CD4-positive, alpha-beta T cell (primary cell): ENCODE measurements around the gene NPR2. TPM values are rescaled to one million over a fixed set of nuclear protein-coding genes. Genes with fewer than 3 reads are reported as not detected.

Experiments
- ATAC-seq: fragments of 200-7000 bp; cut with Tn5 transposase; one replicate; pipeline ENCODE4 v1.10.0; 2022; ENCODE audit warnings: mild to moderate bottlenecking; ENCODE audit not compliant: poor library complexity
- CTCF ChIA-PET: fragments of 350-600 bp; sonication (Branson Sonifier 250); formaldehyde crosslinking; loops from one replicate; lab custom pipeline; 2021; ENCODE audit warnings: antibody characterized with exemption, inconsistent platforms; lab: Charles Lee
- POLR2A ChIA-PET: fragments of 350-600 bp; sonication (Branson Sonifier 250); formaldehyde crosslinking; loops from one replicate; lab custom pipeline; 2021; ENCODE audit warnings: antibody characterized with exemption, inconsistent platforms; lab: Charles Lee
- DNase-seq, 14 experiments: peaks; one replicate each; pipeline ENCODE4 v3.0.0-alpha.2; 2013 to 2020; ENCODE audit warnings: mixed read lengths in 2 of 14
- H3K27ac ChIP-seq, 2 donors: one replicate each; pipeline versions ENCODE4 v1.5.1 to v1.7.0; 2013; ENCODE audit warnings: low read length in 2 of 2, low read depth in 1 of 2, mild to moderate bottlenecking in 1 of 2
- H3K27me3 ChIP-seq, 2 experiments: 1 replicate in 1 of 2; 2 replicates in 1 of 2; pipeline versions ENCODE4 v1.6.1 to v1.7.0; 2013; ENCODE audit warnings: low read length in 2 of 2, control low read depth in 1 of 2, mild to moderate bottlenecking in 1 of 2, moderate library complexity in 1 of 2; ENCODE audit not compliant: insufficient read depth in 2 of 2, control insufficient read depth in 1 of 2
- H3K36me3 ChIP-seq: one replicate; pipeline ENCODE4 v1.6.1; 2013; ENCODE audit warnings: low read length, control low read depth; ENCODE audit not compliant: insufficient read depth
- H3K4me1 ChIP-seq: one replicate; pipeline ENCODE4 v1.6.1; 2013; ENCODE audit warnings: low read length, control low read depth; ENCODE audit not compliant: insufficient read depth
- H3K4me3 ChIP-seq: one replicate; pipeline ENCODE4 v1.5.1; 2013; ENCODE audit warnings: mild to moderate bottlenecking, low read length, moderate library complexity
- H3K9me3 ChIP-seq, 2 experiments: 1 replicate in 1 of 2; 2 replicates in 1 of 2; pipeline versions ENCODE4 v1.6.1 to v1.7.0; 2013; ENCODE audit warnings: low read length in 2 of 2, mild to moderate bottlenecking in 2 of 2, control low read depth in 1 of 2, moderate library complexity in 1 of 2; ENCODE audit not compliant: control insufficient read depth in 1 of 2, insufficient read depth in 1 of 2
- H3K27ac Mint-ChIP-seq: one replicate; pipeline ENCODE4 v1.8.0; 2020; ENCODE audit warnings: mixed read lengths
- H3K27me3 Mint-ChIP-seq: one replicate; pipeline ENCODE4 v1.8.0; 2021; ENCODE audit warnings: mixed read lengths
- H3K36me3 Mint-ChIP-seq: one replicate; pipeline ENCODE4 v1.8.0; 2021; ENCODE audit warnings: low read depth, mixed read lengths
- H3K4me1 Mint-ChIP-seq: one replicate; pipeline ENCODE4 v1.8.0; 2021; ENCODE audit warnings: low read depth, mixed read lengths
- H3K4me3 Mint-ChIP-seq: one replicate; pipeline ENCODE4 v1.8.0; 2020; ENCODE audit warnings: mild to moderate bottlenecking, mixed read lengths
- H3K9me3 Mint-ChIP-seq: one replicate; pipeline ENCODE4 v1.8.0; 2020; ENCODE audit warnings: mixed read lengths
- intact Hi-C, 2 experiments: fragments of 100-400 bp; cut with DNase I in 1 of 2; cut with micrococcal nuclease in 1 of 2; formaldehyde crosslinking; loops; one replicate each; pipeline versions ENCODE4 v1.15.1 to v1.9.0; 2023 to 2025; cut with DNase I, micrococcal nuclease
- total RNA-seq, 174 experiments: library from RNA in 2 of 174; stranded (reverse) in 2 of 174; gene quantifications; one replicate each; pipeline ENCODE4 v1.2.3 and lab custom pipeline; 2021 to 2026
- TF ChIP-seq, protein P1 (sequence below): fragments of 200-600 bp; IDR thresholded peaks from one replicate; pipeline ENCODE4 v1.8.0; 2022; ENCODE audit warnings: antibody characterized with exemption, mild to moderate bottlenecking

Gene NPR2
- total RNA-seq, 2 experiments from 2014 or later, result 1.2 to 4.2 TPM

DNA sequence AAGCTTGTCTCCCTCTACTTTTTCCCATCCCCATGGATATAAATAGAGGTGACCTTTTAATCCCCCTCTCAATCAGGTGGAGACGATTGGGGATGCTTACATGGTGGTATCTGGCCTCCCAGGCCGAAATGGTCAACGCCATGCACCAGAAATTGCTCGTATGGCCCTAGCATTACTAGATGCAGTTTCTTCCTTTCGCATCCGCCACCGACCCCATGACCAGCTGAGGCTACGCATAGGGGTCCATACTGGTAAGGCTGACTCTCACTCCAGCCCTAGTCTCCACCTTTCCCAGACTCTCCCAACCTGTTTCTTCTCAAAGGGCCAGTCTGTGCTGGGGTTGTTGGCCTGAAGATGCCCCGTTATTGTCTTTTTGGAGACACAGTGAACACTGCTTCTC lies 17.0 kb downstream of the NPR2 start:
- intact Hi-C loops, result loop anchor here in 1 of 2 experiments (2.0 kb wide), 1 partner anchor 14 kb away; no protein-coding TSS in a partner anchor
- H3K9me3 Mint-ChIP-seq, result no peaks in the 10 kb centered on the region
- TF ChIP-seq, protein P1, sequence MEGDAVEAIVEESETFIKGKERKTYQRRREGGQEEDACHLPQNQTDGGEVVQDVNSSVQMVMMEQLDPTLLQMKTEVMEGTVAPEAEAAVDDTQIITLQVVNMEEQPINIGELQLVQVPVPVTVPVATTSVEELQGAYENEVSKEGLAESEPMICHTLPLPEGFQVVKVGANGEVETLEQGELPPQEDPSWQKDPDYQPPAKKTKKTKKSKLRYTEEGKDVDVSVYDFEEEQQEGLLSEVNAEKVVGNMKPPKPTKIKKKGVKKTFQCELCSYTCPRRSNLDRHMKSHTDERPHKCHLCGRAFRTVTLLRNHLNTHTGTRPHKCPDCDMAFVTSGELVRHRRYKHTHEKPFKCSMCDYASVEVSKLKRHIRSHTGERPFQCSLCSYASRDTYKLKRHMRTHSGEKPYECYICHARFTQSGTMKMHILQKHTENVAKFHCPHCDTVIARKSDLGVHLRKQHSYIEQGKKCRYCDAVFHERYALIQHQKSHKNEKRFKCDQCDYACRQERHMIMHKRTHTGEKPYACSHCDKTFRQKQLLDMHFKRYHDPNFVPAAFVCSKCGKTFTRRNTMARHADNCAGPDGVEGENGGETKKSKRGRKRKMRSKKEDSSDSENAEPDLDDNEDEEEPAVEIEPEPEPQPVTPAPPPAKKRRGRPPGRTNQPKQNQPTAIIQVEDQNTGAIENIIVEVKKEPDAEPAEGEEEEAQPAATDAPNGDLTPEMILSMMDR, result no peak
- DNase-seq, result no peak
- H3K9me3 ChIP-seq, result no peaks in the 10 kb centered on the region
- H3K4me1 Mint-ChIP-seq, result peaks cover 25% of the 10 kb centered on the region
- CTCF ChIA-PET, result no interaction called here
- no peaks in the 10 kb centered on the region for H3K27me3 ChIP-seq
- H3K4me1 ChIP-seq, result peaks cover 28% of the 10 kb centered on the region
- no peak for ATAC-seq
- H3K27ac Mint-ChIP-seq, result no peak overlapping the region
- no peak overlapping the region for H3K4me3 Mint-ChIP-seq
- H3K27ac ChIP-seq, result no peak overlapping the region
- peaks cover 37% of the 10 kb centered on the region for H3K36me3 ChIP-seq
- peaks cover 51% of the 10 kb centered on the region for H3K36me3 Mint-ChIP-seq
- H3K27me3 Mint-ChIP-seq, result no peaks in the 10 kb centered on the region
- H3K4me3 ChIP-seq, result no peak overlapping the region
- POLR2A ChIA-PET, result no interaction called here

DNA sequence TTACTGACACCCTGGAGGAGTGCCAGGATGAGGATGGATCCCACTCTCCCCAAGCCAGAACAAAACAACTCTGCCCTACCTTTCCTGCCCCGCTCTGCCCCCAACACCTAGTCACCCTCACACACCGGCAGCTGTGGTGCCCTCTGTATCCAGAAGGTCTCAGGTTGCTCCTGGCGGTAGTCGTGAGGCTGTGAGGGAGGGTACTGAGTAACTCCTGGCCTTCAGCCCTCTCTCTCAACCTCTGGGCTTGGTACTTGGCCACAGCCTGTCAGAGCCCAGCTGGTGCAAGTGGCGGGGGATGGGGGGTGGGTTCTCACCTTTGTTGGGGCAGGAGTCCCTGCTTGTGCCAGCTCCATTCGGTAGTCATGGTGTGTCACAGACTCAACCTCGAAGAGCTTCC lies 18.7 kb downstream of the NPR2 start:
- CTCF ChIA-PET, result interaction anchor here (1.4 kb wide), 1 partner anchor 72 kb away, joined by 3 read pairs; no protein-coding TSS in a partner anchor

DNA sequence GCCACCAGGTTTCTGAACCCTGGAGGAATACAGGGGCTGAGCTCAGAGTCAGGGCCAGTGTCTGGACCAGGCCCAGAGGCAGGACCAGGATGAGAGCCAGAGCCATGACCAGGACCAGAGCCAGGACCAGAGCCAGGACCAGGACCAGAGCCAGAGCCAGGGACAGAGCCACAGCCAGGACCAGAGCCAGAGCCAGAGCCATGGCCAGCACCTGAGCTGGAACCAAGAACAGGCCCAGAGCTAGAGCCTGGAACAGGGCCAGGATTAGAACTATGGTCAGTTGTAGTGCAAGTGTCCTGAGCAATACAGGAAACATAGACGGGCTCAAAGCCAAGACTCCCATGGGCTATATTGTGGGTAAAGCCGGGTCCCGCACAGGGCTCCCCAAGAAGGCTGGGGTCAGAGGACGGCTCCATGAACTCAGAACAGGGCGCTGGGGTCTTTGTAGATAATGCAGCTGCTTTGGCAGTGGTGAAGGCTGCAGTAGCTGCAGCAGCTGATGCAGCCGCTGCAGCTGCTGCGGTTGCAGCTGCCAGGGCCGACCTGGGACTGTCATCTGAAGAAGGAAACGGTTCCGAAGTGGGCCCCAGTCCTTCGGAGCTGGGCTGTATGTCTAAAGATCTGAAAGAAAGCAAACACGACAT lies 20.1 kb downstream of the NPR2 start:
- Mint-ChIP-seq H3K27ac (peak overlapping the region; percentile 91), H3K36me3 (peaks cover 43% of the 10 kb centered on the region), H3K9me3 (no peaks in the 10 kb centered on the region), H3K27me3 (no peaks in the 10 kb centered on the region), H3K4me1 (peaks cover 43% of the 10 kb centered on the region), H3K4me3 (peak overlapping the region; percentile 91)
- intact Hi-C loops, result loop anchor here (1.0 to 10.0 kb wide), 8 partner anchors 18 to 819 kb away; partner anchors contain the start of genes ATOSB (in 1 of the 2), CREB3 (in 1 of the 2), GBA2 (in 1 of the 2) and RGP1 (in 1 of the 2)
- Histone ChIP-seq H3K9me3 (no peaks in the 10 kb centered on the region), H3K36me3 (peaks cover 21% of the 10 kb centered on the region), H3K4me1 (peaks cover 42% of the 10 kb centered on the region), H3K4me3 (peak overlapping the region; percentile 62), H3K27me3 (no peaks in the 10 kb centered on the region), H3K27ac (peak overlapping the region; percentile 69 to 77)
- ATAC-seq, result no peak
- ChIA-PET POLR2A (interaction anchor here (0.9 to 3.4 kb wide), 12 partner anchors 14 to 208 kb away, joined by 3 to 14 read pairs (median 4); partner anchors contain the start of genes CCDC107, CREB3, FAM221B and GBA2), CTCF (interaction anchor here (0.9 to 2.4 kb wide), 11 partner anchors 15 to 208 kb away, joined by 3 to 10 read pairs (median 4); partner anchors contain the start of genes CCDC107, CREB3, RMRP and TLN1)
- TF ChIP-seq, protein P1, result no peak
- no peak for DNase-seq

More for the DNA sequence above, 18.7 kb downstream of the NPR2 start:
- DNase-seq, result no peak
- Histone ChIP-seq H3K27ac (no peak overlapping the region), H3K4me3 (no peak overlapping the region), H3K4me1 (peaks cover 40% of the 10 kb centered on the region), H3K27me3 (no peaks in the 10 kb centered on the region), H3K9me3 (no peaks in the 10 kb centered on the region), H3K36me3 (peaks cover 35% of the 10 kb centered on the region)
- TF ChIP-seq, protein P1, result no peak
- H3K9me3 Mint-ChIP-seq, result no peaks in the 10 kb centered on the region
- H3K27ac Mint-ChIP-seq, result no peak overlapping the region
- POLR2A ChIA-PET, result interaction anchor here (3.4 kb wide), 1 partner anchor 19 kb away, joined by 14 read pairs; the partner anchor contains the start of genes FAM221B and TMEM8B
- H3K4me1 Mint-ChIP-seq, result peaks cover 37% of the 10 kb centered on the region
- no peaks in the 10 kb centered on the region for H3K27me3 Mint-ChIP-seq
- H3K4me3 Mint-ChIP-seq, result no peak overlapping the region
- intact Hi-C loops, result loop anchor here (5.0 to 10.0 kb wide), 6 partner anchors 63 to 818 kb away; partner anchors contain the start of genes ATOSB (in 1 of the 2), CREB3 (in 1 of the 2), GBA2 (in 1 of the 2) and RGP1 (in 1 of the 2)
- H3K36me3 Mint-ChIP-seq, result peaks cover 48% of the 10 kb centered on the region
- ATAC-seq, result no peak
